Activated naive CD4-positive, alpha-beta T cell treated with anti-CD3 and anti-CD28 coated beads, Interleukin-2, amount 10 ng/mL, durations not matched to agents 5 hours and 36 hours (primary cell): ENCODE data around the gene CELF2. TPM values are rescaled to one million over a fixed set of nuclear protein-coding genes. Genes with fewer than 3 reads are reported as not detected.

Experiments
- total RNA-seq, 2 experiments: library from RNA; stranded (reverse); gene quantifications; one replicate each; pipeline ENCODE4 v1.2.3, GENCODE V29; 2021

Gene CELF2
- 100 to 1,000 TPM; 174 to 175 TPM for total RNA-seq

DNA sequence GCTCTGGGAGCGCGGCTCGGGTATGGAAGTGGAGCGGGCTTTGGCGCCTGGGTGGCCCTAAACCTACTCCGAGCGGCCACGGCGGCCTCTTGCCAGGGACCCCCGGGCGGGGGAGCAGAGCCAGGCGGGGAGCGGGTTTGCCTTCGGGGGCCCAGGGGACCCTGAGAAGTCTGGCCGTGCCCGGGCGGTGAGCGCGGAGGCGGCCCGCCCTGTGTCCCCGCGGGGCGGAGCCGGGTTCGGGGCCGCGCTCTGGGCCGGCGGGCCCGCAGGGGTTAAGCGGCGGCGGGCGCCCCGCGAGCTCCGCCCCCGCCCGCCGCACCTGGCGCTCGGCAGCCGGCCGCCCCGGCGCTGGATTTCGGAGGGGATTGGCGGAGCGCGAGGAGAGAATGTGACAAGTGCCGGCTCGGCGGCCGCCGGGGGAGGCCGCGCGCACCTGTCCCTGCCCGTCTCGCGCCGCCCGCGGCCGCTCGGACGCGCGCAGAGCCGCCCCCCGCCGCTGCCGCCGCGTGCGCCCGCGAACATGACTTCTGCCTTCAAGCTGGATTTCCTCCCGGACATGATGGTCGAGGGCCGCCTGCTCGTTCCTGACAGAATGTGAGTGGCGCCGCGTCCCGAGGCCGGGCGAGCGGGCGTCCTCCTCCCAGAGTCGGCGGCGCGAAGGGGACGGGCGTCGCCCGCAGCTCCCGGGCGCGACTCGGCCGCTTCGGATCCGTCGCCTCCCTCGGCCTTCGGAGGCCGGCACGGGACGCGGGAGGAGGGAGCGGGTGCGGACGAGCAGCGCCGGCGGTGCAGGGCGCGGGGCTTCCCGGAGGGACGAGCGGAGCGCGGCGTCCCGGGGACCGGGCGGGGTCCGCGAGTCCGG lies at the start of gene CELF2:
CELF2 (plus strand) TSS at position 303 of the 862 bp plus-strand sequence; CDS start at position 521, 218 bp downstream.

